ENCODE measurements around the gene P2RX6.

The P2RX6 gene

GRCh38 chr22:21010426-21011113 is 4.4 kb upstream of the P2RX6 start:
- H3K9ac ChIP-seq (ENCODE audit: low read length): no peak overlapping the region
- no peaks in the 10 kb centered on the region for H3K9me3 ChIP-seq (ENCODE audit: low read length)
- H3K27me3 ChIP-seq (ENCODE audit: control insufficient read depth in 1 of 2, insufficient read depth in 2 of 2, low read length in 2 of 2): no peaks in the 10 kb centered on the region
- no peak overlapping the region for H3K27ac ChIP-seq (ENCODE audit: low read depth, low read length)
- no peaks in the 10 kb centered on the region for H3K36me3 ChIP-seq (ENCODE audit: insufficient read depth, low read length)
- peaks cover 13% of the 10 kb centered on the region for H3K4me1 ChIP-seq (ENCODE audit: insufficient read depth, low read length)
- H3K4me3 ChIP-seq (ENCODE audit: low read depth in 1 of 2, low read length in 2 of 2): no peak overlapping the region

- Histone ChIP-seq H3K9ac (ENCODE audit: low read length) (no peak overlapping the region), H3K4me3 (ENCODE audit: low read depth in 1 of 2, low read length in 2 of 2) (no peak overlapping the region), H3K27me3 (ENCODE audit: control insufficient read depth in 1 of 2, insufficient read depth in 2 of 2, low read length in 2 of 2) (no peaks in the 10 kb centered on the region), H3K9me3 (ENCODE audit: low read length) (no peaks in the 10 kb centered on the region), H3K36me3 (ENCODE audit: insufficient read depth, low read length) (no peaks in the 10 kb centered on the region), H3K27ac (ENCODE audit: low read depth, low read length) (no peak overlapping the region), H3K4me1 (ENCODE audit: insufficient read depth, low read length) (peaks cover 14% of the 10 kb centered on the region)
Measured at GRCh38 chr22:21012446-21013407, 2.2 kb upstream of the P2RX6 start.

GRCh38 chr22:21013657-21014201 is 1.2 kb upstream of the P2RX6 start:
- Histone ChIP-seq H3K27ac (ENCODE audit: low read depth, low read length) (peak overlapping the region; percentile 68), H3K4me3 (ENCODE audit: low read depth in 1 of 2, low read length in 2 of 2) (peak overlapping the region; percentile 54 to 63), H3K36me3 (ENCODE audit: insufficient read depth, low read length) (no peaks in the 10 kb centered on the region), H3K9me3 (ENCODE audit: low read length) (no peaks in the 10 kb centered on the region), H3K27me3 (ENCODE audit: control insufficient read depth in 1 of 2, insufficient read depth in 2 of 2, low read length in 2 of 2) (no peaks in the 10 kb centered on the region), H3K4me1 (ENCODE audit: insufficient read depth, low read length) (peaks cover 14% of the 10 kb centered on the region), H3K9ac (ENCODE audit: low read length) (peak overlapping the region; percentile 34)

- H3K27ac ChIP-seq (ENCODE audit: low read depth, low read length): peak overlapping the region; percentile 68
- H3K9ac ChIP-seq (ENCODE audit: low read length): no peak overlapping the region
- H3K36me3 ChIP-seq (ENCODE audit: insufficient read depth, low read length): no peaks in the 10 kb centered on the region
- peaks cover 14% of the 10 kb centered on the region for H3K4me1 ChIP-seq (ENCODE audit: insufficient read depth, low read length)
- peak overlapping the region; percentile 54 to 63 for H3K4me3 ChIP-seq (ENCODE audit: low read depth in 1 of 2, low read length in 2 of 2)
- no peaks in the 10 kb centered on the region for H3K9me3 ChIP-seq (ENCODE audit: low read length)
- no peaks in the 10 kb centered on the region for H3K27me3 ChIP-seq (ENCODE audit: control insufficient read depth in 1 of 2, insufficient read depth in 2 of 2, low read length in 2 of 2)
Measured at GRCh38 chr22:21014202-21014725, 701 bp upstream of the P2RX6 start.

- H3K27ac ChIP-seq (ENCODE audit: low read depth, low read length): no peak overlapping the region
Measured at GRCh38 chr22:21015466-21016006, 571 bp downstream of the P2RX6 start.

GRCh38 chr22:21016644-21017420 is 1.9 kb downstream of the P2RX6 start:
- Histone ChIP-seq H3K27me3 (ENCODE audit: control insufficient read depth in 1 of 2, insufficient read depth in 2 of 2, low read length in 2 of 2) (no peaks in the 10 kb centered on the region), H3K27ac (ENCODE audit: low read depth, low read length) (no peak overlapping the region), H3K9ac (ENCODE audit: low read length) (no peak overlapping the region)

More at GRCh38 chr22:21015466-21016006, 571 bp downstream of the P2RX6 start:
- H3K4me1 ChIP-seq (ENCODE audit: insufficient read depth, low read length): peaks cover 14% of the 10 kb centered on the region
- no peaks in the 10 kb centered on the region for H3K27me3 ChIP-seq (ENCODE audit: control insufficient read depth in 1 of 2, insufficient read depth in 2 of 2, low read length in 2 of 2)
- H3K4me3 ChIP-seq (ENCODE audit: low read depth in 1 of 2, low read length in 2 of 2): no peak overlapping the region
- no peaks in the 10 kb centered on the region for H3K9me3 ChIP-seq (ENCODE audit: low read length)
- no peak overlapping the region for H3K9ac ChIP-seq (ENCODE audit: low read length)
- no peaks in the 10 kb centered on the region for H3K36me3 ChIP-seq (ENCODE audit: insufficient read depth, low read length)

GRCh38 chr22:21018314-21018713 is 3.3 kb downstream of the P2RX6 start:
- Histone ChIP-seq H3K4me3 (ENCODE audit: low read depth in 1 of 2, low read length in 2 of 2) (no peak overlapping the region), H3K9me3 (ENCODE audit: low read length) (no peaks in the 10 kb centered on the region), H3K4me1 (ENCODE audit: insufficient read depth, low read length) (peaks cover 14% of the 10 kb centered on the region), H3K36me3 (ENCODE audit: insufficient read depth, low read length) (no peaks in the 10 kb centered on the region), H3K27ac (ENCODE audit: low read depth, low read length) (no peak overlapping the region), H3K9ac (ENCODE audit: low read length) (no peak overlapping the region), H3K27me3 (ENCODE audit: control insufficient read depth in 1 of 2, insufficient read depth in 2 of 2, low read length in 2 of 2) (no peaks in the 10 kb centered on the region)

More at GRCh38 chr22:21016644-21017420, 1.9 kb downstream of the P2RX6 start:
- no peaks in the 10 kb centered on the region for H3K9me3 ChIP-seq (ENCODE audit: low read length)
- no peaks in the 10 kb centered on the region for H3K36me3 ChIP-seq (ENCODE audit: insufficient read depth, low read length)
- H3K4me1 ChIP-seq (ENCODE audit: insufficient read depth, low read length): peaks cover 14% of the 10 kb centered on the region
- H3K4me3 ChIP-seq (ENCODE audit: low read depth in 1 of 2, low read length in 2 of 2): no peak overlapping the region

- Histone ChIP-seq H3K27me3 (ENCODE audit: control insufficient read depth in 1 of 2, insufficient read depth in 2 of 2, low read length in 2 of 2) (no peaks in the 10 kb centered on the region), H3K4me1 (ENCODE audit: insufficient read depth, low read length) (no peaks in the 10 kb centered on the region), H3K9ac (ENCODE audit: low read length) (no peak overlapping the region), H3K36me3 (ENCODE audit: insufficient read depth, low read length) (no peaks in the 10 kb centered on the region), H3K27ac (ENCODE audit: low read depth, low read length) (no peak overlapping the region), H3K4me3 (ENCODE audit: low read depth in 1 of 2, low read length in 2 of 2) (no peak overlapping the region), H3K9me3 (ENCODE audit: low read length) (no peaks in the 10 kb centered on the region)
Measured at GRCh38 chr22:21020802-21021429, 6.0 kb downstream of the P2RX6 start.

GRCh38 chr22:21022507-21022906 is 7.5 kb downstream of the P2RX6 start:
- H3K27me3 ChIP-seq (ENCODE audit: control insufficient read depth in 1 of 2, insufficient read depth in 2 of 2, low read length in 2 of 2): no peaks in the 10 kb centered on the region
- H3K4me3 ChIP-seq (ENCODE audit: low read depth in 1 of 2, low read length in 2 of 2): no peak overlapping the region
- H3K36me3 ChIP-seq (ENCODE audit: insufficient read depth, low read length): no peaks in the 10 kb centered on the region
- no peak overlapping the region for H3K9ac ChIP-seq (ENCODE audit: low read length)
- H3K27ac ChIP-seq (ENCODE audit: low read depth, low read length): no peak overlapping the region
- H3K4me1 ChIP-seq (ENCODE audit: insufficient read depth, low read length): no peaks in the 10 kb centered on the region
- H3K9me3 ChIP-seq (ENCODE audit: low read length): no peaks in the 10 kb centered on the region

GRCh38 chr22:21022955-21023614 is 8.1 kb downstream of the P2RX6 start:
- no peak overlapping the region for H3K9ac ChIP-seq (ENCODE audit: low read length)
- H3K9me3 ChIP-seq (ENCODE audit: low read length): no peaks in the 10 kb centered on the region
- peaks cover 0 to under 1% of the 10 kb centered on the region in 2 donors for H3K27me3 ChIP-seq (ENCODE audit: control insufficient read depth in 1 of 2, insufficient read depth in 2 of 2, low read length in 2 of 2)
- no peak overlapping the region for H3K27ac ChIP-seq (ENCODE audit: low read depth, low read length)
- H3K4me3 ChIP-seq (ENCODE audit: low read depth in 1 of 2, low read length in 2 of 2): no peak overlapping the region
- H3K36me3 ChIP-seq (ENCODE audit: insufficient read depth, low read length): no peaks in the 10 kb centered on the region
- no peaks in the 10 kb centered on the region for H3K4me1 ChIP-seq (ENCODE audit: insufficient read depth, low read length)
